GM12878 (cell line): Measurements from ENCODE around the gene BAG5. TPM values are rescaled to one million over a fixed set of nuclear protein-coding genes. Genes with fewer than 3 reads are reported as not detected.

Source experiments
- ATAC-seq: fragments of 200-7000 bp; cut with Tn5 transposase; 3 replicates; pipeline ENCODE4 v1.9.1; 2020; ENCODE audit warnings: mild to moderate bottlenecking, moderate library complexity
- BruUV-seq: library from RNA; stranded (reverse); fragments of 400-500 nt; replicated peaks from 2 replicates; lab custom pipeline; 2021; lab: Mats Ljungman, UMichigan
- CTCF ChIA-PET: fragments of 300-600 bp; sonication (Branson Sonifier 250); formaldehyde crosslinking; extraction: SDS; loops from one replicate; lab custom pipeline; 2021; ENCODE audit warnings: inconsistent platforms; lab: Yijun Ruan, JAX
- POLR2A ChIA-PET: fragments of 350-600 bp; formaldehyde crosslinking; extraction: SDS; loops from one replicate; lab custom pipeline; 2021; ENCODE audit warnings: inconsistent platforms; lab: Charles Lee
- RAD21 ChIA-PET: fragments of 300-600 bp; sonication (Branson Sonifier 250); formaldehyde crosslinking; loops from one replicate; lab custom pipeline; 2023; ENCODE audit warnings: antibody characterized with exemption; ENCODE audit not compliant: unreplicated experiment; lab: Charles Lee
- SMC1A ChIA-PET: fragments of 300-600 bp; sonication (Branson Sonifier 250); formaldehyde crosslinking; loops from one replicate; lab custom pipeline; 2023; ENCODE audit not compliant: unreplicated experiment, uncharacterized antibody; lab: Charles Lee
- DNase-seq: peaks from one replicate; pipeline ENCODE4 v3.0.0-alpha.2; 2011; ENCODE audit warnings: low read depth, low spot score
- FAIRE-seq: peaks from 3 replicates; lab custom pipeline; 2011; peaks lifted over from hg19 to GRCh38; lab: Jason Lieb, UNC
- H2AFZ ChIP-seq: 2 replicates; pipeline ENCODE4 v1.6.0; 2011; ENCODE audit warnings: low read depth, low read length, control low read depth; ENCODE audit not compliant: control insufficient read depth
- H3K27ac ChIP-seq: 2 replicates; pipeline ENCODE4 v1.5.1; 2011; ENCODE audit warnings: control low read depth; ENCODE audit not compliant: control insufficient read depth, insufficient read depth
- H3K27me3 ChIP-seq, 2 experiments: replicated peaks in 1 of 2; 2 replicates each; pipeline versions ENCODE4 v1.6.0 to v1.6.1; 2011; ENCODE audit warnings: low read length in 1 of 2; ENCODE audit not compliant: control insufficient read depth in 2 of 2, insufficient read depth in 2 of 2
- H3K36me3 ChIP-seq, 2 experiments: 2 replicates each; pipeline ENCODE4 v1.5.1; 2011; ENCODE audit warnings: low read length in 1 of 2; ENCODE audit not compliant: control insufficient read depth in 2 of 2, insufficient read depth in 2 of 2
- H3K4me1 ChIP-seq: 2 replicates; pipeline ENCODE4 v1.6.1; 2011; ENCODE audit warnings: mild to moderate bottlenecking, low read length, moderate library complexity, mixed read lengths; ENCODE audit not compliant: control insufficient read depth, insufficient read depth
- H3K4me2 ChIP-seq: 2 replicates; pipeline ENCODE4 v1.6.0; 2011; ENCODE audit warnings: control low read depth; ENCODE audit not compliant: control insufficient read depth, insufficient read depth
- H3K4me3 ChIP-seq: fragments of 200-600 bp; sonication (generic); 2 replicates; pipeline ENCODE4 v1.5.1; 2016
- H3K79me2 ChIP-seq: 2 replicates; pipeline ENCODE4 v1.6.0; 2011; ENCODE audit warnings: low read length; ENCODE audit not compliant: control insufficient read depth, insufficient read depth
- H3K9ac ChIP-seq: 2 replicates; pipeline ENCODE4 v1.8.0; 2011; ENCODE audit warnings: low read length, control low read depth, mixed read lengths; ENCODE audit not compliant: control insufficient read depth, insufficient read depth
- H3K9me3 ChIP-seq: replicated peaks from 3 replicates; pipeline ENCODE4 v1.5.1; 2011; ENCODE audit warnings: mild to moderate bottlenecking, low read length; ENCODE audit not compliant: control insufficient read depth, insufficient read depth
- H4K20me1 ChIP-seq: 2 replicates; pipeline ENCODE4 v1.6.0; 2011; ENCODE audit not compliant: control insufficient read depth, insufficient read depth
- EP300 ChIP-seq, 2 experiments: fragments of 150-350 bp in 1 of 2; IDR thresholded peaks; 2 replicates each; pipeline ENCODE4 v1.6.1; 2011 to 2012; ENCODE audit warnings: low read depth in 2 of 2, low read length in 2 of 2, borderline replicate concordance in 1 of 2, improper control_type of control experiment in 1 of 2, inconsistent platforms in 1 of 2; ENCODE audit not compliant: control insufficient read depth in 1 of 2
- NFYB ChIP-seq: IDR thresholded peaks from 2 replicates; pipeline ENCODE4 v1.6.1; 2011; ENCODE audit warnings: low read depth, mild to moderate bottlenecking, low read length, improper control_type of control experiment, moderate library complexity; ENCODE audit not compliant: insufficient read depth
- WGBS: methylation state at CpG from one replicate; pipeline ENCODE4 v1.1.6; 2016; ENCODE audit warnings: low lambda C conversion rate; ENCODE audit not compliant: insufficient replicate concordance, insufficient coverage; ENCODE audit errors: missing lambda C conversion rate; 5-methylcytosine and 5-hydroxymethylcytosine counted together
- in situ Hi-C: fragments of 300-500 bp; cut with MboI; formaldehyde crosslinking; loops from 9 replicates; pipeline ENCODE4 v1.14.3; 2018; ENCODE audit warnings: mixed read lengths
- intact Hi-C: fragments of 100-400 bp; cut with micrococcal nuclease; formaldehyde crosslinking; loops from one replicate; pipeline ENCODE4 v1.14.2; 2022; ENCODE audit not compliant: unreplicated experiment
- polyA plus RNA-seq, 11 experiments: library from polyadenylated mRNA; depleted of rRNA in 4 of 11; unstranded in 6 of 11; stranded (reverse) in 5 of 11; fragments of >200 nt; fragmentation: Nextera tagmentation in 4 of 11; fragmentation: Illumina TruSeq in 1 of 11; extraction: Ambion mirVana in 4 of 11; extraction: Trizol in 1 of 11; gene quantifications; 1 replicate in 1 of 11; 2 replicates in 10 of 11; pipeline versions ENCODE4 v1.2.1 to v1.2.3, GENCODE V29; 2011 to 2016; ENCODE audit warnings: inconsistent platforms in 2 of 11, missing spikeins in 2 of 11, low read depth in 1 of 11
- total RNA-seq, 4 experiments: library from RNA; depleted of rRNA in 3 of 4; stranded (reverse); fragments of >200 nt in 3 of 4; fragmentation: Illumina TruSeq in 1 of 4; extraction: Trizol in 1 of 4; gene quantifications; 2 replicates each; pipeline versions ENCODE4 v1.2.1 to v1.2.3, GENCODE V29; 2013 to 2021
- TF ChIP-seq, protein P1 (sequence below): fragments of 450-650 bp; IDR thresholded peaks from 2 replicates; pipeline ENCODE4 v1.6.1; 2016; ENCODE audit warnings: mild to moderate bottlenecking
- TF ChIP-seq, protein P2 (sequence below): fragments of 150-350 bp; IDR thresholded peaks from 2 replicates; pipeline ENCODE4 v1.6.1; 2016; ENCODE audit warnings: low read depth, low read length

Gene BAG5
- total and polyA plus RNA-seq, 10 of the 15 experiments (the other 5 are each of a cell fraction or from before 2014, with no cell fraction given), result 9.9 to 30.5 (median 20.1) TPM

DNA sequence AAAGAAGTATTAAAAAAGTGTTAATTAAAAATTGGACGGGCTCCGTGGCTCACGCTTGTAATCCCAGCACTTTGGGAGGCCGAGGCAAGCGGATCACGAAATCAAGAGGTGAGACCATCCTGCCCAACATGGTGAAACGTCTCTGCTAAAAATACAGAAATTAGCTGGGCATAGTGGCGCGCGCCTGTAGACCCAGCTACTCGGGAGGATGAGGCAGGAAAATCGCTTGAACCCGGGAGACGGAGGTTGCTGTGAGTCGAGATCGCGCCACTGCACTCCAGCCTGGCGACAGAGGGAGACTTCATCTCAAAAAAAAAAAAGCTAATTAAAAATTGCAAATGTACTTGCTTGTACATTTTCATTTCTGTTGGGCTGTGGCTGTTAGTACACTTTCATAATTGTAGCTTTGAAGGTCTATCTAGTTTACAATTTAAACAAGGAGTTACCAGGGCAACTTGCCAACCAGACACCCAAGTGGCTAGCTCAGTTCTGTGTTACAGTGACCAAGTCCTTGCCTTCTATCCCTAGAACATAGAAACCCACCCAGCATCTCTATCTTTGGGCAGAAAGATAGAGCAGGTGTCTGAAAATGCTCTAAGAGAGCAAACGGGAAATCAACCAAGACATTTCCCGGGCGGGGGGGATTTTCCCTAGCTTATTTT lies 1.5 kb upstream of the BAG5 start:
- no TSS peak for BruUV-seq
- H3K27me3 ChIP-seq, result no peaks in the 10 kb centered on the region
- FAIRE-seq (no peak), DNase-seq (no peak), ATAC-seq (no peak)
- peaks cover 78% of the 10 kb centered on the region for H3K79me2 ChIP-seq
- peaks cover 6% of the 10 kb centered on the region; the same call in 1 of the 2 replicates for H4K20me1 ChIP-seq
- H3K4me3 ChIP-seq, result peak overlapping the region; percentile 97
- peak overlapping the region; percentile 82; the same call in 1 of the 2 replicates for H3K9ac ChIP-seq
- H3K4me1 ChIP-seq, result peaks cover 22% of the 10 kb centered on the region
- TF ChIP-seq, protein P1, sequence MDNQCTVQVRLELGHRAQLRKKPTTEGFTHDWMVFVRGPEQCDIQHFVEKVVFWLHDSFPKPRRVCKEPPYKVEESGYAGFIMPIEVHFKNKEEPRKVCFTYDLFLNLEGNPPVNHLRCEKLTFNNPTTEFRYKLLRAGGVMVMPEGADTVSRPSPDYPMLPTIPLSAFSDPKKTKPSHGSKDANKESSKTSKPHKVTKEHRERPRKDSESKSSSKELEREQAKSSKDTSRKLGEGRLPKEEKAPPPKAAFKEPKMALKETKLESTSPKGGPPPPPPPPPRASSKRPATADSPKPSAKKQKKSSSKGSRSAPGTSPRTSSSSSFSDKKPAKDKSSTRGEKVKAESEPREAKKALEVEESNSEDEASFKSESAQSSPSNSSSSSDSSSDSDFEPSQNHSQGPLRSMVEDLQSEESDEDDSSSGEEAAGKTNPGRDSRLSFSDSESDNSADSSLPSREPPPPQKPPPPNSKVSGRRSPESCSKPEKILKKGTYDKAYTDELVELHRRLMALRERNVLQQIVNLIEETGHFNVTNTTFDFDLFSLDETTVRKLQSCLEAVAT, result peak; percentile 89
- TF ChIP-seq NFYB, result no peak
- TF ChIP-seq, protein P2, sequence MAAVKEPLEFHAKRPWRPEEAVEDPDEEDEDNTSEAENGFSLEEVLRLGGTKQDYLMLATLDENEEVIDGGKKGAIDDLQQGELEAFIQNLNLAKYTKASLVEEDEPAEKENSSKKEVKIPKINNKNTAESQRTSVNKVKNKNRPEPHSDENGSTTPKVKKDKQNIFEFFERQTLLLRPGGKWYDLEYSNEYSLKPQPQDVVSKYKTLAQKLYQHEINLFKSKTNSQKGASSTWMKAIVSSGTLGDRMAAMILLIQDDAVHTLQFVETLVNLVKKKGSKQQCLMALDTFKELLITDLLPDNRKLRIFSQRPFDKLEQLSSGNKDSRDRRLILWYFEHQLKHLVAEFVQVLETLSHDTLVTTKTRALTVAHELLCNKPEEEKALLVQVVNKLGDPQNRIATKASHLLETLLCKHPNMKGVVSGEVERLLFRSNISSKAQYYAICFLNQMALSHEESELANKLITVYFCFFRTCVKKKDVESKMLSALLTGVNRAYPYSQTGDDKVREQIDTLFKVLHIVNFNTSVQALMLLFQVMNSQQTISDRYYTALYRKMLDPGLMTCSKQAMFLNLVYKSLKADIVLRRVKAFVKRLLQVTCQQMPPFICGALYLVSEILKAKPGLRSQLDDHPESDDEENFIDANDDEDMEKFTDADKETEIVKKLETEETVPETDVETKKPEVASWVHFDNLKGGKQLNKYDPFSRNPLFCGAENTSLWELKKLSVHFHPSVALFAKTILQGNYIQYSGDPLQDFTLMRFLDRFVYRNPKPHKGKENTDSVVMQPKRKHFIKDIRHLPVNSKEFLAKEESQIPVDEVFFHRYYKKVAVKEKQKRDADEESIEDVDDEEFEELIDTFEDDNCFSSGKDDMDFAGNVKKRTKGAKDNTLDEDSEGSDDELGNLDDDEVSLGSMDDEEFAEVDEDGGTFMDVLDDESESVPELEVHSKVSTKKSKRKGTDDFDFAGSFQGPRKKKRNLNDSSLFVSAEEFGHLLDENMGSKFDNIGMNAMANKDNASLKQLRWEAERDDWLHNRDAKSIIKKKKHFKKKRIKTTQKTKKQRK, result no peak
- no peak for TF ChIP-seq EP300 (IDR thresholded peaks at IDR 0.05; ENCODE audit: borderline replicate concordance in 1 of 2, control insufficient read depth in 1 of 2, low read depth in 2 of 2, low read length in 2 of 2)
- no peak overlapping the region for H3K27ac ChIP-seq
- SMC1A ChIA-PET, result interaction anchor here (0.6 to 1.6 kb wide), 6 partner anchors 10 to 245 kb away, joined by 3 to 5 read pairs (median 4); no protein-coding TSS in a partner anchor
- intact Hi-C loops, result loop anchor here (5.0 kb wide), 1 partner anchor 68 kb away; no protein-coding TSS in a partner anchor
- no peak overlapping the region; the same call in 1 of the 2 replicates for H2AFZ ChIP-seq
- in situ Hi-C loops, result no loop called here
- H3K9me3 ChIP-seq, result no peaks in the 10 kb centered on the region
- CTCF ChIA-PET, result interaction anchor here (0.6 to 0.8 kb wide), 3 partner anchors 45 to 1228 kb away, joined by 3 to 4 read pairs (median 3); no protein-coding TSS in a partner anchor
- H3K36me3 ChIP-seq, result peaks cover 0 to 9% of the 10 kb centered on the region in 2 experiments; a peak in 2 of 4 replicates
- POLR2A ChIA-PET, result interaction anchor here (0.5 to 1.6 kb wide), 6 partner anchors 37 to 228 kb away, joined by 4 to 5 read pairs (median 4); no protein-coding TSS in a partner anchor
- RAD21 ChIA-PET, result interaction anchor here (0.6 kb wide), 1 partner anchor 44 kb away, joined by 3 read pairs; no protein-coding TSS in a partner anchor
- WGBS, result 46% methylated on average over 21 of the region's 21 CpGs
- H3K4me2 ChIP-seq, result peak overlapping the region; percentile 88
